Neural crest cell (in vitro differentiated cells): ENCODE results near the gene SLX4. TPM values are rescaled to one million over a fixed set of nuclear protein-coding genes. Genes with fewer than 3 reads are reported as not detected.

Experiments
- DNase-seq: peaks from one replicate; pipeline ENCODE4 v3.0.0; 2021; ENCODE audit warnings: low read depth, mixed read lengths, low spot score
- H3K27ac Mint-ChIP-seq: one replicate; pipeline ENCODE4 v1.8.0; 2021; ENCODE audit warnings: mild to moderate bottlenecking, mixed read lengths; ENCODE audit not compliant: unreplicated experiment
- H3K27me3 Mint-ChIP-seq: 2 replicates; pipeline ENCODE4 v1.8.0; 2021; ENCODE audit warnings: low read depth, mild to moderate bottlenecking, mixed read lengths
- H3K36me3 Mint-ChIP-seq: 2 replicates; pipeline ENCODE4 v1.8.0; 2021; ENCODE audit warnings: low read depth, mild to moderate bottlenecking, mixed read lengths
- H3K4me1 Mint-ChIP-seq: 2 replicates; pipeline ENCODE4 v1.8.0; 2021; ENCODE audit warnings: mixed read lengths
- H3K4me3 Mint-ChIP-seq: one replicate; pipeline ENCODE4 v1.8.0; 2021; ENCODE audit warnings: mild to moderate bottlenecking, mixed read lengths
- H3K9me3 Mint-ChIP-seq: 2 replicates; pipeline ENCODE4 v1.8.0; 2021; ENCODE audit warnings: mixed read lengths
- CTCF ChIP-seq: fragments of 200-600 bp; sonication (generic); conservative IDR thresholded peaks from 2 replicates; pipeline ENCODE4 v1.5.0; 2021; ENCODE audit warnings: antibody characterized with exemption, mild to moderate bottlenecking
- total RNA-seq: library from RNA; stranded (reverse); gene quantifications from 2 replicates; pipeline ENCODE4 v1.2.1, GENCODE V29; 2021

The SLX4 gene
- total RNA-seq, 1 donor from 2014 or later: 17.7 TPM

DNA sequence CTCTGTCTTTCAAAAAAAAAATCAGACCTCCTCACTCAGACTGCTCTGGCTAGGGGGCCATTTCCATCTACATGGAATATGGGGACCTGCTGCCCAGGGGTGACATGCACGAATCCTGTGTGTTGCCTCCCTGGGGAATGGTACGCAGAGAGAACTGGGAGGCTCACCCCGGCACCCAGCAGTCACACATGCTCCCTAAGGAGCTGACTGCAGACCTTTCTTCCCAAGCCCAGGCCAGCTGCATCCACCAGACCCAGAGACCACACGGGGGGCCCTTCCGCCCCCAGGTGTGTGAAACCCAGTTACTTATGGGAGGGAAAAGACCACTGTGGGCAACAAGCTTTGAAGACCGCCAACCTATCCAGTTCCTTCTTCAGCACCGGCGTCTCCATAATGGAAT lies 27.0 kb downstream of the SLX4 start:
- TF ChIP-seq CTCF: no peak
- Mint-ChIP-seq H3K4me3 (no peak overlapping the region), H3K9me3 (no peaks in the 10 kb centered on the region), H3K27ac (no peak overlapping the region), H3K27me3 (no peaks in the 10 kb centered on the region), H3K36me3 (peaks cover 6% of the 10 kb centered on the region), H3K4me1 (peaks cover 5% of the 10 kb centered on the region)
- no peak for DNase-seq

DNA sequence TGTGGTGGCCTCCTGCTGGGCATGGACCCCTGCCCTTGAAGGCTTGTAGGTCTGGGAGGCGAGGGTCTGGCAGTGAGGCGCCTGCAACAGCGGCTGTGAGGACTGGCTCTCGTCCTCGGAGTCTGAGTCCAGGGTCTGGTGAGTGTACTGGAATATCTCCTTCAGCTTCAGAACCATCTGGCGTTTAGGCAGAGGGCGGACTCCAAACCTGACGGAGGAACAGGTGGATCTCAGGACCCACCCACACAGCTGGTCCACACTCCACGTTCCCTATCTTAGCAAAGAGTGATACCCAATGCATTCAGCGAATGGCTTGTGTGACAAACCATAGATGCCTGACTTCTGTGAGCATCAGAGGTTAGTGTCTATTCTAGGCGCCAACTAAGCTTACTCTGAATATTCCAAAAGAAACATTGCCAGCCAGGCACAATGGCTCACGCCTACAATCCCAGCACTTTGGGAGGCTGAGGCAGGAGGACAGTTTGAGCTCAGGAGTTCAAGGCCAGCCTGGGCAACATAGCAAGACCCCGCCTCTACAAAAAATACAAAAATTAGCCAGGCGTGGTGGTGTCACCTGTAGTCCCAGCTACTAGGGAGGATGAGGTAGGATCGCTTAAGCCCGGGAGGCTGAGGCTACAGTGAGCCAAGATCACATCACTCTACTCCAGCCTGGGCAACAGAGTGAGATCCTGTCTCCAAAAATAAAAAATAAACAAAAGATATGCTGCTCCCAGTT lies 27.9 kb downstream of the SLX4 start:
- DNase-seq: no peak
- no peak overlapping the region for H3K4me3 Mint-ChIP-seq
- peaks cover 8% of the 10 kb centered on the region for H3K4me1 Mint-ChIP-seq
- TF ChIP-seq CTCF: no peak
- H3K9me3 Mint-ChIP-seq: no peaks in the 10 kb centered on the region
- H3K27ac Mint-ChIP-seq: no peak overlapping the region
- H3K36me3 Mint-ChIP-seq: peaks cover 5% of the 10 kb centered on the region
- no peaks in the 10 kb centered on the region for H3K27me3 Mint-ChIP-seq

DNA sequence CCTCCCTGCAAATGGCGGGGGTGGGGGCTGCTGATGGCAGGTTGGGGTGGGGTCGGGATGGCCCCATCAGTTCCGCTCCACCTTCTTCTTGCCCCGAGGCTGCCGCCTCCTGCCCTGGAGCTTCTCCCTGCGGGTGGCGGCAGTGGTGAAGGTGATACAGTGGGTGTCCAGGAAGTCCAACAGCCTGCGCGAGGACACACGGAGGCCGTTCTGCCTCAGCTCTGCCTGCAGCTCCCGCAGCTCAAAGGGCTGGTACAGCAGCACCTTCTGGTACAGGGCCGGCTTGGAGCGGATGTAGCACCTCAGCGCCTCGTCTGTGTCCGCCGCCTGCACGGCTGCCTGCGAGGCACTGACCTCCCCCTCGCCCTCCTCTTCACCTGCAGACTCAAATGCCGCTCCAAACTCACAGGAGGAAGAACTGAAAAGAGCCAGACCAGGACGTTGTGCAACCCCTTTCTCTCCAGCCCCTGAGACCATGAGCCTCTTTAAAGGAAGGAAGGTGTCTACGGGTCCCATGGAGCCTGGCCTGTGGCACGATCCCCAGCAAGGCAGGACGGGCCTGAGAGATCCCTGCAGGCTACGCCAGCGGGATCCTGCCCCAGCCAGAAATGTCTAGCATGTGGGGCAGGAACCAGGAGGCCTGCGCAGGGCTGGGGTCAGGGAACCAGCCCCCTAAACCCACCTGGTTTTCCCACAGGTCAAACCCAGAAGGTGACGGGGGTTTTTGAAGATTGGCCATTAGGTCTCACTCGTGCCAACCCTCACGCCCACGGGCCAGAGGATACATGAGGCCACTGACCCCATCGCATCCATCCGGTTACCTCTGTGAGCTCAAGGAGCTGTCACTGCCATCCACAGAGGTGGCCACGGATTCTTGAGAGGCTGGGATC lies 28.9 kb downstream of the SLX4 start:
- Mint-ChIP-seq H3K27me3 (no peaks in the 10 kb centered on the region), H3K27ac (no peak overlapping the region), H3K4me3 (no peak overlapping the region), H3K9me3 (no peaks in the 10 kb centered on the region), H3K4me1 (peaks cover 13% of the 10 kb centered on the region), H3K36me3 (no peaks in the 10 kb centered on the region)
- no peak for TF ChIP-seq CTCF
- DNase-seq: no peak

DNA sequence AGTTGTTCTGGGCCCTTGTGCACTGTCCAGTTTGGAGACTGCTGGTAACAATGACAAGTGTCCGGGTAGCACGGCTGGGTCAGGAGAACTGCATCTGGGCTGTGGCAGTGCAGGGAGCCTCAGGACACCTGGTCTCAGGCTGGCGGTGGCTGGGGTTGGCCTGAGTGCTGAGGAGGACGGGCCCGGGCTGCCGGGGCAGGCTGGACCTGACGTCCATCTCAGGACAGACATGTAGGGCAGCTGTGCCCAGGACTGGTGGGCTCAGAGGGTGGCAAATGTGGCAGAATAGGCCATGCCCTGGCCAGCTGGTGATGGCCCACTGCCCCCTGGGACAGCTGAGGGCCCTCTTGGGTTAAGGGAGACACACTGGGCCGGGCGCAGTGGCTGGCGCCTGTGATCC lies 30.0 kb downstream of the SLX4 start:
- Mint-ChIP-seq H3K27me3 (no peaks in the 10 kb centered on the region), H3K27ac (peak overlapping the region; percentile 78), H3K4me3 (no peak overlapping the region), H3K36me3 (no peaks in the 10 kb centered on the region), H3K9me3 (no peaks in the 10 kb centered on the region), H3K4me1 (peaks cover 13% of the 10 kb centered on the region)
- no peak for TF ChIP-seq CTCF
- no peak for DNase-seq

DNA sequence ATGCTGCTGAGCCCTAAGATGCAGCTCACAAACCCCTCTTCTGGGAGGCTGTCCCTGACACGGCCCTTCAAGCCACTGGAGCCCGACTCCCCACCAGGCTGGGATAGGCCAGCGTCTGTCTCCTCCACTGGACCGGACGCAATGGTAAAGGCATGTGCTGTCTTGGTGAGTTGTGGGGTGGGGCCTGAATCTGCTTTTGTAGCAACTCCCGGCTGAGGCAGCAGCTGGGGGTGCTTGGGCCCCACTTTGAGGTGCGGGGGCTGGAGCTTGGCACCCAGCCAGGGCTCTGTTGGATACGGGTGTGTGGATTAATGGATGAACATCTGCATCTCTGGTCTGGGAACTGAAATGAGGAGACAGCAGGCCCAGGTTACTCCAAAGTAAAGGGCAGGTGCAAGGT lies 30.7 kb downstream of the SLX4 start:
- TF ChIP-seq CTCF: no peak
- no peaks in the 10 kb centered on the region for H3K27me3 Mint-ChIP-seq
- H3K9me3 Mint-ChIP-seq: no peaks in the 10 kb centered on the region
- no peaks in the 10 kb centered on the region for H3K36me3 Mint-ChIP-seq
- peak overlapping the region; percentile 43 for H3K27ac Mint-ChIP-seq
- H3K4me1 Mint-ChIP-seq: peaks cover 13% of the 10 kb centered on the region
- H3K4me3 Mint-ChIP-seq: peak overlapping the region; percentile 31
- DNase-seq: no peak
